Osteocyte (in vitro differentiated cells): ENCODE measurements around the gene BNC2. TPM values are rescaled to one million over a fixed set of nuclear protein-coding genes. Genes with fewer than 3 reads are reported as not detected.
A peak's percentile ranks its signal among the peaks of the same experiment; 100 is the strongest.

ENCODE experiments used
- DNase-seq: peaks from one replicate; pipeline ENCODE4 v3.0.0; 2021; ENCODE audit warnings: mixed read lengths; ENCODE audit not compliant: unreplicated experiment; ENCODE audit errors: extremely low spot score
- H3K27ac Mint-ChIP-seq: one replicate; pipeline ENCODE4 v1.8.0; 2021; ENCODE audit warnings: mild to moderate bottlenecking, mixed read lengths; ENCODE audit not compliant: unreplicated experiment
- H3K27me3 Mint-ChIP-seq: one replicate; pipeline ENCODE4 v1.8.0; 2021; ENCODE audit warnings: mixed read lengths; ENCODE audit not compliant: unreplicated experiment
- H3K36me3 Mint-ChIP-seq: one replicate; pipeline ENCODE4 v1.8.0; 2021; ENCODE audit warnings: mixed read lengths; ENCODE audit not compliant: unreplicated experiment
- H3K4me1 Mint-ChIP-seq: one replicate; pipeline ENCODE4 v1.8.0; 2021; ENCODE audit warnings: mixed read lengths; ENCODE audit not compliant: unreplicated experiment
- H3K4me3 Mint-ChIP-seq: one replicate; pipeline ENCODE4 v1.8.0; 2021; ENCODE audit warnings: mild to moderate bottlenecking, moderate library complexity, mixed read lengths; ENCODE audit not compliant: unreplicated experiment
- H3K9me3 Mint-ChIP-seq: one replicate; pipeline ENCODE4 v1.8.0; 2021; ENCODE audit warnings: mixed read lengths; ENCODE audit not compliant: unreplicated experiment
- CTCF ChIP-seq: fragments of 200-600 bp; sonication (generic); IDR thresholded peaks from 2 replicates; pipeline ENCODE4 v1.5.0; 2021; ENCODE audit warnings: antibody characterized with exemption, mild to moderate bottlenecking, moderate library complexity
- total RNA-seq: library from RNA; stranded (reverse); gene quantifications from 2 replicates; pipeline ENCODE4 v1.2.1, GENCODE V29; 2021

BNC2 gene
- total RNA-seq, 1 donor from 2014 or later: 66.5 TPM

- Mint-ChIP-seq H3K9me3 (no peaks in the 10 kb centered on the region), H3K36me3 (peaks cover 16% of the 10 kb centered on the region), H3K4me3 (no peak overlapping the region), H3K27me3 (no peaks in the 10 kb centered on the region), H3K4me1 (peaks cover 25% of the 10 kb centered on the region), H3K27ac (no peak overlapping the region)
- no peak for TF ChIP-seq CTCF
- no peak for DNase-seq
These were observed 176.9 kb downstream of the BNC2 start for GRCh38 chr9:16693616-16694015.

- H3K36me3 Mint-ChIP-seq: peaks cover 18% of the 10 kb centered on the region
- H3K4me1 Mint-ChIP-seq: peaks cover 37% of the 10 kb centered on the region
- no peak overlapping the region for H3K4me3 Mint-ChIP-seq
- no peaks in the 10 kb centered on the region for H3K27me3 Mint-ChIP-seq
- no peaks in the 10 kb centered on the region for H3K9me3 Mint-ChIP-seq
- H3K27ac Mint-ChIP-seq: no peak overlapping the region
- TF ChIP-seq CTCF: no peak
- DNase-seq: no peak
These were observed 179.8 kb downstream of the BNC2 start for GRCh38 chr9:16690628-16691027.

- DNase-seq: no peak
- TF ChIP-seq CTCF: no peak
- Mint-ChIP-seq H3K27me3 (no peaks in the 10 kb centered on the region), H3K4me1 (peaks cover 34% of the 10 kb centered on the region), H3K27ac (no peak overlapping the region), H3K9me3 (no peaks in the 10 kb centered on the region), H3K36me3 (peaks cover 22% of the 10 kb centered on the region), H3K4me3 (no peak overlapping the region)
These were observed 180.3 kb downstream of the BNC2 start for GRCh38 chr9:16690205-16690604.

- no peaks in the 10 kb centered on the region for H3K9me3 Mint-ChIP-seq
- H3K27me3 Mint-ChIP-seq: no peaks in the 10 kb centered on the region
- no peak for TF ChIP-seq CTCF
- peaks cover 36% of the 10 kb centered on the region for H3K4me1 Mint-ChIP-seq
- peaks cover 22% of the 10 kb centered on the region for H3K36me3 Mint-ChIP-seq
- no peak for DNase-seq
- H3K4me3 Mint-ChIP-seq: no peak overlapping the region
- H3K27ac Mint-ChIP-seq: peak overlapping the region; percentile 70
These were observed 181.0 kb downstream of the BNC2 start for GRCh38 chr9:16689351-16689938.

- Mint-ChIP-seq H3K27me3 (no peaks in the 10 kb centered on the region), H3K27ac (peak overlapping the region; percentile 70), H3K36me3 (peaks cover 18% of the 10 kb centered on the region), H3K4me3 (no peak overlapping the region), H3K4me1 (peaks cover 43% of the 10 kb centered on the region), H3K9me3 (no peaks in the 10 kb centered on the region)
- TF ChIP-seq CTCF: no peak
- DNase-seq: no peak
These were observed 181.7 kb downstream of the BNC2 start for GRCh38 chr9:16688814-16689213.
